Measurements from ENCODE around the gene GLB1L3.
A peak's percentile ranks its signal among the peaks of the same experiment; 100 is the strongest.
"Not testable (repeated sequence)": the region's sequence is repeated elsewhere in the genome, so short reads cannot be mapped to it uniquely, and the experiment has no call there.

GLB1L3 gene

DNA sequence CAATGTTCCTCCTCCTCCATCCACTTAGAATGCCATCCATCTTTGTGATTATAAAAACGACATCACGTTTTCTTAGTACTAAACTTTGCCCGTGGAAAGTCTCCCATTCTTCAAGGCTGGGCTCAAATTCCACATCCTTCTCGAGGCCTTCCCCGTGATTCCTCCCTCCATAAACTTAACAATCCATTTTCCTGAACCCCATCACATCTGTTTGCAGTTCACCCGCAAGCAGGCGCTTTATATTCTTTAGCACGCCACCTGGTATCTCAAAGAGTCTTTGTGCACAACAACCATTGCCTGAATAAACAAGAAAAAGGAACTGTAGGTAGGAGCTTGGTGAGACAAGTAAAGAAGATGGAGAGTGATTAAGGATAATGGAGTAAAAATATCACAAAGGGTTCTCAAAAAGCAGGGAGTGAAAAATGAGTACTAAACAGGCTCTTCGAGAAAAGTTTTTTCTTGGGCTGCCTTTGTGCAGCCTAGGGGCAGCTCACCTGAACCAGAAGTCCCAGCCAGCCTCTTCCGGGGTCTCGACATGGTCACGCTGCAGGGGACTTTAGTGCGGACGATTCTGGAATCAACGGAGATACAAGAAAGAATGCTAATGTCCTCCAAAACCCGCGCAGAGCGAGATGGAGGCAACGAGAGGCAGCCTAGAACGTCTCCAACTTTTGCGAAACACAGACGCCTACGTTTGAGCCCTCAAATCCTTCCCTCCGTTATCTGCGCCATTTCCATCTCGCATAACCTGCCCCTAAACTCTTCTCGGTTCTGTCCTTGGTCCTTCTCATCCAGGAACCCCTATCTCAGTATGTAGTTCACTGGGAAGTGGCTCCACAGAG, 23.6 kb upstream of the GLB1L3 start:
- no peak for DNase-seq

DNA sequence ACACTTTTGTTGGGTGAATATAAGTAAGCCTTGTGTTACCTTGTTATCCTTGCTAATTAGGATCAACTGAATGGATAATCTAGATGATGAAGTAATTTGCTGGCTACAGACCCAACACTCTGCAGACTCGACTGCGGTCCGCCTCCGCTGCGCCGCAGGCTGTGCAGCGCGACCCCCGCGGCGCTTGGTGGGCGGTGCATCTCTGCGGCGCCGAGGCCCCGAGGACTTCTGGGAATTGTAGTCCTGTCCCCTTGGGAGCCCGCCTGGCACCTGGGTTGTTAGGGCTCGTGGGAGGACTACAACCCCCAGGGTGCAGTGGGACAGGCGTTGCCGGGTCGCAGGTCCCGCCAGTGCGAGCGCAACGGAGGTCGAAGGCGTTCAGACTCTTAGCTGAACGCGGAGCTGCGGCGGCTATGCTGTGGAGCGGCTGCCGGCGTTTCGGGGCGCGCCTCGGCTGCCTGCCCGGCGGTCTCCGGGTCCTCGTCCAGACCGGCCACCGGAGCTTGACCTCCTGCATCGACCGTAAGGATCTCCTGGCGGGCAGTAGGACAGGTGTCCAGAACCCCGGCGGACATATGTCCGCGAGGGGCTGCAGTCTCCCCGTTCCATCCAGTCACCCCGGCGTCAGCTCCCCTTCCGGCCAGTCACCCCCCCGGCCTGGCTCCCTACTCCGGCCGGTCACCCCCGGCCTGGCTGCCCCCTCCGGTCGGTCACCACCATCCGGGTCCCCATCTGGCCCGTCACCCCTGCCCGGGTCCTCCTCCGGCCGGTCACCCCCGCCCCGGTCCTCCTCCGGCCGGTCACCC, 22.8 kb upstream of the GLB1L3 start, which contains the start of the genes ACAD8 and THYN1:
ACAD8 (plus strand) TSS at position 381 of the 806 bp plus-strand sequence; CDS start at position 414, 33 bp downstream.
THYN1 (minus strand) TSS at position 165 of the 806 bp plus-strand sequence. CDS start 470 bp downstream, outside the sequence.
- peak; percentile 93 for DNase-seq

DNA sequence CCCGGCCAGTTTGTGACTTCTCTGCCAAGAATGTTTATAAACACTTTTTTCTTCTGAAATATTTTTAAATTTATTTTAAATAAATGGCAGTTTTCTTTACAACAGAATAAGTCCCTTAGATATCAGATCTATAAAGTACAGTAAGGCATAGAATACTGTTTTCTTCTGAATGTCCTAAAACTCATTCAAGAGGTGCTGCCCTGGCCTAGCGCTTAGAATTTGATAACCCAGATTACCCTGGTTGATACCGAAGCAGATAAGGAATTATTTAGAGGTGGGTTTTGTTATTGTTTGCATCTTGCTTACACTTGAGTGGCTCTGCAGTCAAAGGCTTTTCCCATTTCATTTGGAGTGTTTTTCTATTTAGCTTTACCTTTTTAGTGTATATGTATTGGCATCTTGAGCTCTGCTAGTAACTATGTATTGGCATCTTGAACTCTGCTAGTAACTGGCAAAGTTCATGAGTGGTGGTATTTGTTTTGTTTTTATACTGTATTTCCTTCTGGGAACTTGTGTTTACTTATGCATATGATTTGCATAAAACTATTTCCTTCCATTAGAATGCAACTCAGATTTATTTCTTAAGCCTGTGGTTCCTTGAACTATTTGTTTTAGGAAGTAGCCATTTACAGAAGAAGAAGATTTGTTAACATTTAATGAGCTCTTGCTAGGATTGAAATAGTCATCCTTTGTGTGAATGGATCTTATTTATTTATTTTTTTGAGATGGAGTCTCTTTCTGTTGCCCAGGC, 21.6 kb upstream of the GLB1L3 start:
- DNase-seq: no peak

DNA sequence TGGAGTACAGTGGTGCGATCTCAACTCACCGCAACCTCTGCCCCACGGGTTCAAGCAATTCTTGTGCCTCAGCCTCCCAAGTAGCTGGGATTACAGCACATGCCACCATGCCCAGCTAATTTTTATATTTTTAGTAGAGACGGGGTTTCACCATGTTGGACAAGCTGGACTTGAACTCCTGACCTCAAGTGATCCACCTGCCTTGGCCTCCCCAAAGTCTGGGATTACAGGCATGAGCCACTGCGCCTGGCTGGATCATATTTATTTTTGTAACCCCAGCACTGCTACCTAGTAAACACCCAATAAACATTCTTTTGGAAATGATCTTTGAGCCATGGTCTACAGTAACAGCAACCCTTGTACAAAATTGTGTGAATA, 21.0 kb upstream of the GLB1L3 start:
- DNase-seq: not testable (repeated sequence)

DNA sequence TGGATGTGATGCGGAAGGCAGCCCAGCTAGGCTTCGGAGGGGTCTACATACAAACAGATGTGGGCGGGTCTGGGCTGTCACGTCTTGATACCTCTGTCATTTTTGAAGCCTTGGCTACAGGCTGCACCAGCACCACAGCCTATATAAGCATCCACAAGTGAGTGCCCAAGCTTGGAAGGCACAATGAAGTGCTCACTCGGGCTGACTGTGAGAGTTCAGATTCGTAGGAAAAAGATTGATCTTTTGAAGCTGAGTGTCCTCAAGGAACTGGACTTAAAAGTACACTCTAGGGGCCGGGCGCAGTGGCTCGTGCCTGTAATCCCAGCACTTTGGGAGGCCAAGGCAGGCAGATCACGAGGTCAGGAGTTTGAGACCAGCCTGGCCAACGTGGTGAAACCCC, 19.1 kb upstream of the GLB1L3 start:
- no peak for DNase-seq

DNA sequence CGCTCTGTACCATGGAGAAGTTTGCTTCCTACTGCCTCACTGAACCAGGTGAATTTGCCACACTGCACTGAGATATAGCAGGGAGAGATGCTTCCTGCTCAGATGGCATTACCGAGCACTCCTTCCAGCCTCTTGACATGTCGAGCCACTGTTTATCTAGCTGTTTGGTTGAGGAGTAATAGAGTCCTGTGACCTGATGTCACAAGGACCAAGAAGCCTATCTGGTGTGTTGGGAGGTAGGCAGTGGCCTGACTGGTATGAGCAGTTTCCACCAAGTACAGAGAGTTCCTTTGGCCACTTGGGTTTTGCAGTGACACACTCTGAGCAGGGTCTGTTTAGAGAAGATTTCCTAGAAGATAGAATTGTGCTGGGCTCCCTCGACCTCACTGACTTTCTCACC, 17.6 kb upstream of the GLB1L3 start:
- no peak for DNase-seq

DNA sequence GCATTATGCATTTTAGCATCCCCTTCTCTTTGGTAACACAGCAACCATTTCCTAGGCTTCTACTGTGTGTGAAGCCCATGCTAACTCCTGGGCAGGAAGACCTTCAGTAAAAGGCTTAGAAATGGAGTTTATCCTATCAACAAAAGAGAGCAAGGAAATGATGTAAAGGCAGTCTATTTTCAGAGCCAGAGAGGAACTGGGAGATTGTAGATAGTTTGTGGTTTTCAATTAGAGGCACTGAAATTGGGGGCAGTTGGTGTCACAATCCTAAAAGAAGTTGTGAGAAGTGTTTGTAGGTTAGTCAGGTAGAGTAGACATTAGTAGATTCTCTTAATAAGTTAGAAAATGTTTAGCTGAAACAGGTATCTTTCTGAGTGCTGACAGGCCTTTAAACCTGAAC, 15.7 kb upstream of the GLB1L3 start:
- DNase-seq: no peak

DNA sequence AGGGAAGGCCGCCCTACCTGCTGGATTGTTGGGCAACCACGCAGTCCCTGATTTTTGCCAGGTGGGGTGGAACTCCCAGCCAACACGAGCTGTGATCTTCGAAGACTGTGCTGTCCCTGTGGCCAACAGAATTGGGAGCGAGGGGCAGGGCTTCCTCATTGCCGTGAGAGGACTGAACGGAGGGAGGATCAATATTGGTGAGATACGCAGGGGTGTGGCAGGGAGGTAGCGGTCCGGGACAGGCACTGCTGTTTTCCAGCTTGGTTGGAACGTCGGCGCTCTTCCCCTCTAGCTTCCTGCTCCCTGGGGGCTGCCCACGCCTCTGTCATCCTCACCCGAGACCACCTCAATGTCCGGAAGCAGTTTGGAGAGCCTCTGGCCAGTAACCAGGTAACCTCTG, 15.2 kb upstream of the GLB1L3 start:
- no peak for DNase-seq

DNA sequence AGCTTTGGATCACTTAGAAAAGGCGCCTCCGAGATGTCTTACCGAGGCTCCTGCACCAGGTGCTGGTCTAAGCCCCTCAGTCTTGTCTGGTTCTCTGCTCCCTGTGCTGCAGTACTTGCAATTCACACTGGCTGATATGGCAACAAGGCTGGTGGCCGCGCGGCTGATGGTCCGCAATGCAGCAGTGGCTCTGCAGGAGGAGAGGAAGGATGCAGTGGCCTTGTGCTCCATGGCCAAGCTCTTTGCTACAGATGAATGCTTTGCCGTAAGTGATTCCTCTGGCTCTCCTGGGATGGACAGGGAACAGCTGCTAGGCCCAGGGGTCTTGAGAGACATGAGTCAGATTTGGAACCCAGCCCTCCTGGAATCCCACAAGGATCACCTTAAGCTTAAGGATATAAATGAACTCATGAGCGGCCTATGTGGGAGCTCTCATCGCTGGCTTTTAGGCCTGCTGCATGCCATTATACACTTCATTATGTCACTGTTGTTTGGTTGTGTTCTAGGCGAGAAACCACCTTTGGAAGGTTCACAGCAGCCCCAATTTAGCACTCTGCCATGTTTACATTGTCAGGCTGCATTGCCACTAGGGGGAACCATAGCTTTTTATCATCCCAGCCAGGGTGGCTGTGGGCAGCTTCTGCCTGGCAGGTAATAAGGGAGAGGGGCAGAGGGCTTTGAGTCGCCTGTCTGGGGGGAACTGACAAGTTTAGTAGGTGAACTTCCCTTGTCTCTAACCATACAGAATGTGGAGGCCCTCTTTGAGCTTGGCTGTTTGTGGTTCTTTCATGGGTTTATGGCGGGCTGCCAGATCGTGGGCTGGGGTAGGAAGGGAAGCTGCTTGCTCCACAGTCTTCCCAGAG, 14.3 kb upstream of the GLB1L3 start:
- DNase-seq: no peak

DNA sequence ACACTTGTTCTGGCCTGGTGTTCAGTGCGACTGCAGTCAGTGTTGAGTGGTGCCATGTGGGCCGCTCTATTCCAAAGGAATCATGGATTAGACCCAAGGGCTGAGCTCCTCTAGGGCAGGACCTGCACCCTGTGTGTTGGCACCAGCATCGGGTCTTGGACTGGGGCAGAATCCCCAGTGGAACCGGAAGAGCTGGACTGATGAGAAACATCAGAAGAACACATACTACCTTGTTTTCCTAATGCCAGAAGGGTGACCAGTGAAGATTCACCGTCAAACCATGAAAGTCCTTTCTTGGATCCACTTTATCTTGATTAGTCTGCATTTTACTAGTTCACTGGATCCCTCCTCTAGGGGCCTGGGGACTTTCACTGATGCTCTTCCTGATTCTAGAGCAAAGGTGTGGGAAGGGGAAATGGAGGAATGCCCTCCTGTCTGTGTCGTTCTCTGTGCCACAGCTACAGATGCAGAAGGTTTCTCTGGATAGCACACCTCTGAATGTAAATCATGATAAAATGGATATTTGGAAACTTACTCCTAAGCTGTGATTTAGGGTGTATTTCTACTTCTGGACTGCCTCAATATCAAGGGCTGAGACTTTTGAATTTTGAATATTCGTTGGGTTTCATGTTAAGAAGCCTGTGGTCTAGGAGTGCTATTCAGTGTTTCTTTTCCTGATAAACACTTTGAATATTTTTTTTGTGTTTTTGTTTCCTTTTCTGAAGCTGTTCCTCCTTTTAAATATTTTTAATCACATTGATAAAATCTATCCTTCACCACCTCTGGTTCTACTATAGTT, 11.0 kb upstream of the GLB1L3 start:
- no peak for DNase-seq

DNA sequence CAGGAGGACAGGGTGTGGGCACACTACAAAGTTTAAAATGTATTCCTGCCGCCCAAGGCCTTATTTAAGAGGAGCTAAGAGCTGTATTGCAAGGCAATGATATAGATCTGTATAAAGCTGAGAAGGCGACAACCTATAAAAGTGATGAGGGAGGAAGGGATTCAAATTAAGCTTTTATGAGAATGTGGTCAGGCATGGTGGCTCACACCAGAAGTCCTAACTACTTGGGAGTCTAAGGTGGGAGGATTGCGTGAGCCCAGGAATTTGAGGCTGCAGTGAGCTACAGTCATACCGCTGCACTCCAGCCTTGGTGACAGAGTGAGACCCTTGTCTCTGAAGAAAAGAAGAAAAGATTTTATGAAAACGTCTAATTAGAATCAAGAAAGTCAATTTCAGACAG, 9.7 kb upstream of the GLB1L3 start:
- no peak for DNase-seq

DNA sequence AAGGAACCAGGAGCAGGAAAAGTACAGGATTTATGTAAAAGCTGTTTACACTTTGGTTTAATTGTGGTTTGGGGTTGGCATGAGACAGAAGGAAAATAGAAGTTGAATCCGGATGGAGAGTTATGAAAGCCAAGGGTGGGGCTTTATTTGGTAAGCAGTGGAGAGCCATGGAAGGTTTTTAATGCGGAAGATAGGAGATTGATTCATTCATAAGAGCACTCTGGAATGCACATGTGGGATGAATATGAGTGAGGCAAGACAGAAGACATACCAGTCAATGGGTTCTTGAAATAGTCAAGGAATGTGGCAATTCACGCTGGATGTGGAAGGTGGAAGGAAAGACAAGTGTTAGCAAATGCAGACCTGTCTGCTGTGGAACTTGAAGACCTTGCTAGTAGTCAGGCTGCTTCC, 9.3 kb upstream of the GLB1L3 start:
- no peak for DNase-seq

DNA sequence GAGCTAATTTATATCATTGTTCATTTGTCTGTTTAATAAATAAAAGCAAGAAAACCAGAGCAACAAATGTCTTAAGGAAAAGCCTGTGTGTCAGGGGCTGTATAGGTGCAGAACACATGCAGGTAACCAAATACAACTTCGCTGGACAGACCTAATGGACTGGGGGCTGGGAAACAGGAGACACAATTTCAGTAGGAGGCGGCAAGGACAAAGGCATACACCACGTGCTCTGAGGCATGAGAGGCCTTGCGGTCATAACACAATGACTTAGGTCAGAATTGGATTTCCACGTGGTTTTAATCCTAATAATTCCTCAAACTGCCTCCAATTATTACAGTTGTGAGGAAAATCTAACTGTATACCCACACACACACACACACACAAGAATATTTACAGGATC, 8.7 kb upstream of the GLB1L3 start:
- no peak for DNase-seq

DNA sequence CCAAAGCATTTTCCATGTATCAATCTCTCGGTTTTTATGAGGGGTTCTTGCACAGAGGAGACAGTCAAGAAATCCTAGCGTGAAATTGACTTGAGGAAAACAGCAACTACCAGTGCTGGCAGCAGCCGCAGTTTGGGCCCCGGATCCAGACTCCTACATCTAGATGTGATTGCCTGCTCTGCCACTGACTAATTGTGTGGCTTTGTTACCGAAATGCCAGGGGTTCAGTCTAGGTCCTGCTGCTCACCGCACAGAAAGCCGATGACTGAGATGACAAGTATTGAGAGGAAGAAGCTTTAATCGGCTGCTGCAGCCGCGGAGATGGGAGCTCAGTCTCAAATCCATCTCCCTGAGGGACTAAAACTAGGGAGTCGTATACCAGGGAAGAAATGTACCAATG, 8.2 kb upstream of the GLB1L3 start:
- DNase-seq: no peak

DNA sequence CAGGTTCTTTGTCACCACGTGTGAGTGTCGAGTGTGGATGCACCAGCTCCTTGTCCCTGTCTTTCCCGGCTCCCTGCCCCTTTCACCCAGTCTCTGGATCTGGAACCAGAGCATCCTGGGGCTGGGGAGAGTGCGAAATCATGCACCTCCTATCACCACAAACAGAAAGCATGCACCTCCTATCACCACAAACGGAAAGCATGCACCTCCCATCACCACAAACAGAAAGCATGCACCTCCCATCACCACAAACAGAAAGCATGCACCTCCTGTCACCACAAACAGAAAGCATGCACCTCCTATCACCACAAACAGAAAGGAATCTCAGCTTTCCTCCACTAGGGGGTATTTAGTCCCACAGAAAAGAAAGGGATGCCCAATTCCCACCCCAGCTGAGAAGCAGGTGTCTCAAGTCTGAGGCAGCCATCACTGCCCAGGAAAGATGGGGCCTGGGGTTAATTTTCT, 5.9 kb upstream of the GLB1L3 start:
- DNase-seq: no peak

DNA sequence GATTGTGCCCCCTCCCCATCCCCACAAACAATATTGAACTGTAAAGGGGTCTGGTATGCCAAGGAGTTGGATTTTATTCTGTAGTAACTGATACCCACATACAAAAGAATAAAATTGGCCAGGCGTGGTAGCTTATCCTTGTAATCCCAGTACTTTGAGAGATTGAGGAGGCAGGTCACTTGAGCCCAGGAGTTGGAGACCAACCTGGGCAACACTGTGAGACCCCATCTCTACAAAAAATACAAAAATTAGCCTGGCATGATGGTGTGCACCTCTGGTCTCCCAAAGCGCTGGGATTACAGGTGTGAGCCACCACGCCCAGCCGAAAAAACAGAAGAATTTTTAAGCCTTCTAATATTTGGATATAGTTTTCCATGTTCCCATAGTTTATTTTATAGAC, 4.2 kb upstream of the GLB1L3 start:
- DNase-seq: no peak

DNA sequence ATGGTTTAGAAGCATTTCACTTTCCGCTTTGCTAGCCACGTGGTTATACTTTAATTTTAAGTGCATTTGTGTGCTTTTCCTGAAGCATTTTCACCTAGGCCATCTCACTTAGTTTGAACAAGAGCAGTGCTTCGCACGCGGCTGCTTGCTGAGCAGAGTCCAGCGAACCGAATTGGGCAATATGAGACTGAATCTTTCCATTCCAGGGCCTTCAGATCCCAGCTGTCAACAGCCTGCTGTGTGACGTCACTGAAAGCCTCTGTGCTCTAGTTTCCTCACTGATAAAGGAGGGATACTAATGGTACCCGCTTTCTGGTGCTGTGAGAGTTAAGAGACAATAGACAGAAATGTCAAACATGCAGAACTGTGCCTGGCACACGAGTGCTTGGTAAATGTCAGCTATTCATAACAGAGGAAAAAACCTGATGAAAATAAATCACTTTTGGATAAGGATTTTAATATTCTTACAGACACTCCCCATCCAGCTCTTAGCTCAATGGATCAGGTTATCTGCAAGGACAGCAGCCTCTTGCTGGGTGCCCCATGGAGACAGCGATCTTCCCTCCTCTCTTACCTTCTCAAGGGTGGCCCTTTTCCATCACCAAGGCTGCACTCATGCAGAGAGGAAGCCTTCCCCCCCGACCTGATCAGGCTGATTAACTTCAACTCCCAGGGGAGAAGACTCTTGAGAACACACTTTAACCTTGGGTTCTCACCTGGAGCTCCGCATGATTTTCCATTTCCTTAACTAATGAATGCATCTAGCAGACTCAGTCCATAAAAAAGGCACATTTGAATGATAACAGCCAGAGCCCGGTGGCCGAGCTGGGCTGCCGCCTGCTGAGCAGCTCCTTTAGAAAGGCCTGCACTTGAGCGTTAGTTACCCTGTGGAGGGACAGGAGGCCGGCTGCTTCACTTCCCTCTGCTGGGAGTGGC, 3.5 kb upstream of the GLB1L3 start:
- no peak for DNase-seq

DNA sequence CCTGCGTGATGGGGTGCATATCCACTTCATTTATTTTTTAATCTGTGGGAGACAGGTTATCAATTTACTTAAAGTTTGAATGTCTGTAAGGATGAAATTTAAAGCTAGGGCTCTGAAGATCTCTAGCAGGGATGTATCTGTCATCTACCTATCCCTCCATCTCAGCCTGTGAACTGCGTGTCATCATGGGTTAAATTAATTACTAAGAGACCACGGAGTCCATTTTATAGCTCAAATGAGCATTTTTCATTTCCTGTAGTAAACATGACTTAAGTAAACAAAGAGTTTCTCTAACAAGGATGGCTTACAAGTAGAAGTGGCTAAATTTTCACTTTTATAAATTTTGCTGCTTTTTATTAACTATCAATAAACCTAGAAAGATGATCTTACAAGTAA, 2.9 kb upstream of the GLB1L3 start:
- no peak for DNase-seq

DNA sequence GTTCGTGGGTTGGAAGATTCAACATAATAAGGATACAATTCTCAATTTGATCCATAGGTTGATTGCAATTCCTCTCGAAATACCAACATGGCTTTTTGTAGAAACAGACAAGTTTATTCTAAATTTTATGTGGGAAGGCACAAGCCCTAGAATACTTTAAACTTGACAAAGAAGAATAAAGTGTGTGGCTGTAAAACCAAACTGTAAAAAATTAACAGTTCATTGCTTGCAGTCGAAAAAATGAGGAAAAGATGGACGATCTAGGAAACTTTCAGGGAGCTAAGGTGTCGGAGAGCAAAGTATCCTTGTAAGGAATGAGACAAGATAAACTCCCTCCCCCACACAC, 1.0 kb upstream of the GLB1L3 start:
- DNase-seq: no peak

All from effector CD8-positive, alpha-beta T cell (primary cell).